K562 (cell line): ENCODE data around the gene EZH2. TPM values are rescaled to one million over a fixed set of nuclear protein-coding genes. Genes with fewer than 3 reads are reported as not detected.
A peak's percentile ranks its signal among the peaks of the same experiment; 100 is the strongest.

ENCODE experiments used
- ATAC-seq: fragments of 200-7000 bp; cut with Tn5 transposase; 3 replicates; pipeline ENCODE4 v1.9.1; 2020; ENCODE audit warnings: moderate library complexity
- BruUV-seq: library from RNA; stranded (reverse); fragments of 400-500 nt; replicated peaks from 2 replicates; lab custom pipeline; 2021; lab: Mats Ljungman, UMichigan
- CTCF ChIA-PET: fragments of 300-600 bp; formaldehyde crosslinking; extraction: SDS; loops from one replicate; lab custom pipeline; 2021; ENCODE audit warnings: low intra/inter-chr PET ratio; lab: Yijun Ruan, JAX
- POLR2A ChIA-PET: fragments of 300-600, 350-650 bp; sonication (Branson Sonifier 250); formaldehyde crosslinking; extraction: SDS; loops from one replicate; lab custom pipeline; 2021; ENCODE audit warnings: antibody characterized with exemption, inconsistent platforms; lab: Yijun Ruan, JAX
- DNase-seq, 4 experiments: peaks; one replicate each; pipeline versions ENCODE4 v3.0.0 to v3.0.0-alpha.2; 2011 to 2018; ENCODE audit warnings: low spot score in 3 of 4, mixed read lengths in 3 of 4; ENCODE audit errors: extremely low read depth in 1 of 4
- FAIRE-seq: peaks from 2 replicates; lab custom pipeline; 2011; peaks lifted over from hg19 to GRCh38; lab: Jason Lieb, UNC
- H2AFZ ChIP-seq: 2 replicates; pipeline ENCODE4 v1.6.0; 2011; ENCODE audit warnings: low read depth, low read length, control low read depth, inconsistent platforms
- H3K27ac ChIP-seq: fragments of 200-600 bp; 3 replicates; pipeline ENCODE4 v1.8.0; 2011; ENCODE audit warnings: low read depth, mild to moderate bottlenecking, control low read depth, inconsistent platforms, low read length, moderate library complexity, mixed read lengths; ENCODE audit errors: extremely low read depth
- H3K27me3 ChIP-seq, 2 experiments: fragments of 300-600 bp in 1 of 2; 2 replicates in 1 of 2; 3 replicates in 1 of 2; pipeline versions ENCODE4 v1.6.0 to v1.8.0; 2011; ENCODE audit warnings: inconsistent platforms in 2 of 2, low read length in 2 of 2, mild to moderate bottlenecking in 1 of 2, mixed read lengths in 1 of 2, moderate library complexity in 1 of 2; ENCODE audit not compliant: control insufficient read depth in 2 of 2, insufficient read depth in 2 of 2
- H3K36me3 ChIP-seq: fragments of 300-600 bp; 3 replicates; pipeline ENCODE4 v1.8.0; 2011; ENCODE audit warnings: mild to moderate bottlenecking, low read length, inconsistent platforms; ENCODE audit not compliant: control insufficient read depth, insufficient read depth
- H3K4me1 ChIP-seq, 2 experiments: fragments of 200-600 bp in 1 of 2; replicated peaks in 1 of 2; 2 replicates in 1 of 2; 3 replicates in 1 of 2; pipeline versions ENCODE4 v1.5.1 to v1.8.0; 2011; ENCODE audit warnings: inconsistent platforms in 2 of 2, low read length in 2 of 2, mild to moderate bottlenecking in 1 of 2, mixed read lengths in 1 of 2, moderate library complexity in 1 of 2; ENCODE audit not compliant: control insufficient read depth in 2 of 2, insufficient read depth in 2 of 2
- H3K4me2 ChIP-seq: 2 replicates; pipeline ENCODE4 v1.6.1; 2011; ENCODE audit warnings: low read length, control low read depth, inconsistent platforms, mixed read lengths; ENCODE audit not compliant: insufficient read depth
- H3K4me3 ChIP-seq: fragments of 200-600 bp; sonication (generic), shearing (Covaris generic); 2 replicates; pipeline ENCODE4 v1.5.1; 2016; ENCODE audit warnings: control low read depth, inconsistent platforms
- H3K79me2 ChIP-seq: fragments of 200-600 bp; 3 replicates; pipeline ENCODE4 v1.8.0; 2011; ENCODE audit warnings: low read length, inconsistent platforms; ENCODE audit not compliant: control insufficient read depth, insufficient read depth
- H3K9ac ChIP-seq, 2 experiments: 2 replicates each; pipeline versions ENCODE4 v1.6.0 to v1.6.1; 2011; ENCODE audit warnings: low read depth in 2 of 2, low read length in 2 of 2, control low read depth in 1 of 2, inconsistent platforms in 1 of 2, mild to moderate bottlenecking in 1 of 2, mixed read lengths in 1 of 2; ENCODE audit not compliant: insufficient read depth in 1 of 2
- H3K9me1 ChIP-seq: one replicate; pipeline ENCODE4 v1.6.0; 2011; ENCODE audit warnings: inconsistent platforms, mild to moderate bottlenecking, low read length, moderate library complexity; ENCODE audit not compliant: control insufficient read depth, insufficient read depth
- H3K9me3 ChIP-seq: replicated peaks from 2 replicates; pipeline ENCODE4 v1.5.1; 2011; ENCODE audit warnings: low read depth, low read length, inconsistent platforms; ENCODE audit not compliant: control insufficient read depth, insufficient read depth
- H4K20me1 ChIP-seq: replicated peaks from 2 replicates; pipeline ENCODE4 v1.6.1; 2011; ENCODE audit warnings: low read length, inconsistent platforms, mixed read lengths; ENCODE audit not compliant: control insufficient read depth, insufficient read depth
- CBFB ChIP-seq: sonication (generic); formaldehyde crosslinking; IDR thresholded peaks from 2 replicates; pipeline ENCODE4 v1.4.0; 2020; ENCODE audit warnings: mild to moderate bottlenecking, missing genetic modification reagents
- DPF2 ChIP-seq: fragments of 450-650 bp; IDR thresholded peaks from 2 replicates; pipeline ENCODE4 v1.6.1; 2016
- GTF2B ChIP-seq: IDR thresholded peaks from 2 replicates; pipeline ENCODE4 v1.6.1; 2011; ENCODE audit not compliant: insufficient read length; ENCODE audit errors: extremely low read depth
- SOX6 ChIP-seq: fragments of 450-650 bp; IDR thresholded peaks from 2 replicates; pipeline ENCODE4 v1.6.1; 2014; ENCODE audit warnings: mild to moderate bottlenecking
- THAP12 ChIP-seq: fragments of 250-450 bp; sonication (Bioruptor Pico); IDR thresholded peaks from 2 replicates; pipeline ENCODE4 v1.9.0; 2021; ENCODE audit warnings: mild to moderate bottlenecking, inconsistent platforms
- ZBTB2 ChIP-seq: fragments of 450-650 bp; IDR thresholded peaks from 2 replicates; pipeline ENCODE4 v1.6.1; 2016; ENCODE audit warnings: antibody characterized with exemption
- ZEB2 ChIP-seq: fragments of 450-650 bp; IDR thresholded peaks from 2 replicates; pipeline ENCODE4 v1.6.1; 2016
- ZNF668 ChIP-seq: fragments of 250-450 bp; sonication (Bioruptor Pico); IDR thresholded peaks from 2 replicates; pipeline ENCODE4 v1.8.0; 2022; ENCODE audit warnings: mild to moderate bottlenecking, inconsistent platforms
- ZNF696 ChIP-seq: fragments of 250-450 bp; sonication (Bioruptor Pico); conservative IDR thresholded peaks from 2 replicates; pipeline ENCODE4 v1.4.0; 2020; ENCODE audit warnings: mild to moderate bottlenecking, moderate library complexity
- ZNF764 ChIP-seq: fragments of 250-450 bp; sonication (Bioruptor Pico); IDR thresholded peaks from 2 replicates; pipeline ENCODE4 v1.4.0; 2020; ENCODE audit warnings: low read depth, mild to moderate bottlenecking, moderate library complexity
- WGBS: fragments of 100-300 bp; shearing (Covaris generic); methylation state at CpG from one replicate; pipeline ENCODE4 v1.1.6; 2016; ENCODE audit warnings: low coverage, mixed read lengths; ENCODE audit not compliant: insufficient coverage; ENCODE audit errors: missing lambda C conversion rate; 5-methylcytosine and 5-hydroxymethylcytosine counted together
- in situ Hi-C: fragments of 300-500 bp; cut with MboI; formaldehyde crosslinking; loops from 4 replicates; pipeline ENCODE4 v1.15.0; 2018; ENCODE audit warnings: inconsistent platforms, mixed read lengths
- intact Hi-C: fragments of 100-400 bp; cut with micrococcal nuclease; formaldehyde crosslinking; loops from 2 replicates; pipeline ENCODE4 v1.14.2; 2022
- polyA plus RNA-seq, 8 experiments: library from polyadenylated mRNA; depleted of rRNA in 4 of 8; stranded (reverse) in 5 of 8; unstranded in 3 of 8; fragments of >200 nt; fragmentation: Nextera tagmentation in 2 of 8; fragmentation: Illumina TruSeq in 1 of 8; extraction: Ambion mirVana in 2 of 8; extraction: Trizol in 1 of 8; gene quantifications; 2 replicates each; pipeline versions ENCODE4 v1.2.1 to v1.2.3, GENCODE V29; 2011 to 2014; ENCODE audit warnings: inconsistent platforms in 1 of 8, missing spikeins in 1 of 8
- total RNA-seq, 7 experiments: library from RNA; depleted of rRNA in 6 of 7; stranded (reverse); fragments of >200 nt in 6 of 7; fragmentation: Illumina TruSeq in 2 of 7; extraction: Trizol in 2 of 7; gene quantifications; 2 replicates each; pipeline versions ENCODE4 v1.2.1 to v1.2.3, GENCODE V29; 2011 to 2021; ENCODE audit warnings: low replicate concordance in 1 of 7
- TF ChIP-seq, protein P1 (sequence below), 2 experiments: fragments of 200-800 bp in 1 of 2; sonication (Bioruptor generic) in 1 of 2; sonication (generic) in 1 of 2; formaldehyde crosslinking in 1 of 2; IDR thresholded peaks in 1 of 2; conservative IDR thresholded peaks in 1 of 2; 2 replicates each; pipeline versions ENCODE4 v1.5.0 to v1.6.1; 2016 to 2020; ENCODE audit warnings: missing compliant biosample characterization in 1 of 2, missing genetic modification characterization in 1 of 2, missing genetic modification reagents in 1 of 2
- TF ChIP-seq, protein P2 (sequence below): sonication (generic); formaldehyde crosslinking; IDR thresholded peaks from 2 replicates; pipeline ENCODE4 v1.8.0; 2022; ENCODE audit warnings: mild to moderate bottlenecking, missing genetic modification reagents

EZH2 gene
- total and polyA plus RNA-seq, 9 of the 15 experiments (the other 6 are each of a cell fraction or from before 2014, with no cell fraction given) = 48.7 to 175 (median 98.6) TPM

DNA sequence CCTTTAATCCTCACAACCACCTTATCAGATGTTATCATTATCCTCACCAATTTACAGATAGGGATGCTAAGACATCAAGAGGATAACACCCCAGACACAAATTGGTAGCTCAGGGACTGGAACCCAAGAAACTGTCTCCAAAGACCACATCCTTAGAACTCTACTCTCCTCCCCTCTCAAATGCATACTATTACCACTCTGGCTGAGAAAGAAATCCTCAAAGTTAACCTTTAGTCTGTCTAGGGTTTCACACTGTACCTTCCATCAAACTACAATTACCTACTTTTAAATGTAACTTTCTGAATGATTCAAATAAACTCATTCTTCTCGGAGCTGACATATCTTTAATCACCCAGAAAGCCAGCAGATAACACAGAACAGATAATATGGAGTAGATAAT lies 6.6 kb downstream of the EZH2 start:
- no TSS peak for BruUV-seq
- peaks cover 13 to 32% of the 10 kb centered on the region in 2 experiments; a peak in 4 of 5 replicates for H3K4me1 ChIP-seq
- ATAC-seq = peak; percentile 19; the same call in 2 of the 3 replicates
- no peak overlapping the region for H3K4me3 ChIP-seq
- H4K20me1 ChIP-seq = peaks cover 33% of the 10 kb centered on the region; the same call in 1 of the 2 replicates
- intact Hi-C loops (no loop called here), in situ Hi-C loops (no loop called here)
- POLR2A ChIA-PET = interaction anchor here (0.5 to 1.1 kb wide), 4 partner anchors 23 to 243 kb away, joined by 3 to 4 read pairs (median 3); partner anchors contain the start of gene CUL1
- no peaks in the 10 kb centered on the region for H3K27me3 ChIP-seq
- no peak overlapping the region for H2AFZ ChIP-seq
- H3K4me2 ChIP-seq = no peak overlapping the region
- FAIRE-seq = no peak
- no peaks in the 10 kb centered on the region for H3K9me3 ChIP-seq
- CTCF ChIA-PET = no interaction called here
- no peak for DNase-seq
- H3K27ac ChIP-seq = no peak overlapping the region
- peaks cover 100% of the 10 kb centered on the region for H3K79me2 ChIP-seq
- H3K9ac ChIP-seq = no peak overlapping the region
- 13% methylated on average over 1 of the region's 1 CpG for WGBS
- H3K36me3 ChIP-seq = peaks cover 16% of the 10 kb centered on the region; the same call in 2 of the 3 replicates
- H3K9me1 ChIP-seq = no peaks in the 10 kb centered on the region
- TF ChIP-seq GTF2B (no peak), DPF2 (peak; percentile 44; the same call in 1 of the 2 replicates), ZBTB2 (peak; percentile 27; the same call in 1 of the 2 replicates), THAP12 (CRISPR knock-in tag) (no peak), ZNF668 (CRISPR knock-in tag) (no peak), ZNF764 (no peak), ZNF696 (no peak), CBFB (CRISPR knock-in tag) (no peak), SOX6 (peak; percentile 12; the same call in 1 of the 2 replicates), ZEB2 (no peak)
- TF ChIP-seq, protein P1, sequence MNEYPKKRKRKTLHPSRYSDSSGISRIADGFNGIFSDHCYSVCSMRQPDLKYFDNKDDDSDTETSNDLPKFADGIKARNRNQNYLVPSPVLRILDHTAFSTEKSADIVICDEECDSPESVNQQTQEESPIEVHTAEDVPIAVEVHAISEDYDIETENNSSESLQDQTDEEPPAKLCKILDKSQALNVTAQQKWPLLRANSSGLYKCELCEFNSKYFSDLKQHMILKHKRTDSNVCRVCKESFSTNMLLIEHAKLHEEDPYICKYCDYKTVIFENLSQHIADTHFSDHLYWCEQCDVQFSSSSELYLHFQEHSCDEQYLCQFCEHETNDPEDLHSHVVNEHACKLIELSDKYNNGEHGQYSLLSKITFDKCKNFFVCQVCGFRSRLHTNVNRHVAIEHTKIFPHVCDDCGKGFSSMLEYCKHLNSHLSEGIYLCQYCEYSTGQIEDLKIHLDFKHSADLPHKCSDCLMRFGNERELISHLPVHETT (CRISPR knock-in tag; conservative IDR thresholded peaks at IDR 0.05 in 1 of 2, IDR thresholded peaks at IDR 0.05 in 1 of 2) = no peak
- TF ChIP-seq, protein P2, sequence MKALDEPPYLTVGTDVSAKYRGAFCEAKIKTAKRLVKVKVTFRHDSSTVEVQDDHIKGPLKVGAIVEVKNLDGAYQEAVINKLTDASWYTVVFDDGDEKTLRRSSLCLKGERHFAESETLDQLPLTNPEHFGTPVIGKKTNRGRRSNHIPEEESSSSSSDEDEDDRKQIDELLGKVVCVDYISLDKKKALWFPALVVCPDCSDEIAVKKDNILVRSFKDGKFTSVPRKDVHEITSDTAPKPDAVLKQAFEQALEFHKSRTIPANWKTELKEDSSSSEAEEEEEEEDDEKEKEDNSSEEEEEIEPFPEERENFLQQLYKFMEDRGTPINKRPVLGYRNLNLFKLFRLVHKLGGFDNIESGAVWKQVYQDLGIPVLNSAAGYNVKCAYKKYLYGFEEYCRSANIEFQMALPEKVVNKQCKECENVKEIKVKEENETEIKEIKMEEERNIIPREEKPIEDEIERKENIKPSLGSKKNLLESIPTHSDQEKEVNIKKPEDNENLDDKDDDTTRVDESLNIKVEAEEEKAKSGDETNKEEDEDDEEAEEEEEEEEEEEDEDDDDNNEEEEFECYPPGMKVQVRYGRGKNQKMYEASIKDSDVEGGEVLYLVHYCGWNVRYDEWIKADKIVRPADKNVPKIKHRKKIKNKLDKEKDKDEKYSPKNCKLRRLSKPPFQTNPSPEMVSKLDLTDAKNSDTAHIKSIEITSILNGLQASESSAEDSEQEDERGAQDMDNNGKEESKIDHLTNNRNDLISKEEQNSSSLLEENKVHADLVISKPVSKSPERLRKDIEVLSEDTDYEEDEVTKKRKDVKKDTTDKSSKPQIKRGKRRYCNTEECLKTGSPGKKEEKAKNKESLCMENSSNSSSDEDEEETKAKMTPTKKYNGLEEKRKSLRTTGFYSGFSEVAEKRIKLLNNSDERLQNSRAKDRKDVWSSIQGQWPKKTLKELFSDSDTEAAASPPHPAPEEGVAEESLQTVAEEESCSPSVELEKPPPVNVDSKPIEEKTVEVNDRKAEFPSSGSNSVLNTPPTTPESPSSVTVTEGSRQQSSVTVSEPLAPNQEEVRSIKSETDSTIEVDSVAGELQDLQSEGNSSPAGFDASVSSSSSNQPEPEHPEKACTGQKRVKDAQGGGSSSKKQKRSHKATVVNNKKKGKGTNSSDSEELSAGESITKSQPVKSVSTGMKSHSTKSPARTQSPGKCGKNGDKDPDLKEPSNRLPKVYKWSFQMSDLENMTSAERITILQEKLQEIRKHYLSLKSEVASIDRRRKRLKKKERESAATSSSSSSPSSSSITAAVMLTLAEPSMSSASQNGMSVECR = no peak
